ENCODE results near the gene TRMT10C.

- TF ChIP-seq CTCF (conservative IDR thresholded peaks at IDR 0.05) = peak; percentile 100
- TF ChIP-seq EZH2 (IDR thresholded peaks at IDR 0.05; ENCODE audit: low read depth) = no peak
These were observed 12.1 kb downstream of the TRMT10C start, which contains the start of gene PCNP for GRCh38 chr3:101573449-101574387.

All from PC-9 (cell line).